Neural crest cell (in vitro differentiated cells): Measurements from ENCODE around the gene FBXL19. TPM values are rescaled to one million over a fixed set of nuclear protein-coding genes. Genes with fewer than 3 reads are reported as not detected.

Experiments used
- DNase-seq: peaks from one replicate; pipeline ENCODE4 v3.0.0; 2021; ENCODE audit warnings: low read depth, mixed read lengths, low spot score
- H3K27ac Mint-ChIP-seq: one replicate; pipeline ENCODE4 v1.8.0; 2021; ENCODE audit warnings: mild to moderate bottlenecking, mixed read lengths; ENCODE audit not compliant: unreplicated experiment
- H3K27me3 Mint-ChIP-seq: 2 replicates; pipeline ENCODE4 v1.8.0; 2021; ENCODE audit warnings: low read depth, mild to moderate bottlenecking, mixed read lengths
- H3K36me3 Mint-ChIP-seq: 2 replicates; pipeline ENCODE4 v1.8.0; 2021; ENCODE audit warnings: low read depth, mild to moderate bottlenecking, mixed read lengths
- H3K4me1 Mint-ChIP-seq: 2 replicates; pipeline ENCODE4 v1.8.0; 2021; ENCODE audit warnings: mixed read lengths
- H3K4me3 Mint-ChIP-seq: one replicate; pipeline ENCODE4 v1.8.0; 2021; ENCODE audit warnings: mild to moderate bottlenecking, mixed read lengths
- H3K9me3 Mint-ChIP-seq: 2 replicates; pipeline ENCODE4 v1.8.0; 2021; ENCODE audit warnings: mixed read lengths
- CTCF ChIP-seq: fragments of 200-600 bp; sonication (generic); conservative IDR thresholded peaks from 2 replicates; pipeline ENCODE4 v1.5.0; 2021; ENCODE audit warnings: antibody characterized with exemption, mild to moderate bottlenecking
- total RNA-seq: library from RNA; stranded (reverse); gene quantifications from 2 replicates; pipeline ENCODE4 v1.2.1, GENCODE V29; 2021

The FBXL19 gene
- total RNA-seq, 1 donor from 2014 or later, result 84.7 TPM

GRCh38 chr16:30941600-30942425, 18.4 kb downstream of the FBXL19 start:
- DNase-seq, result peak; percentile 67
- no peaks in the 10 kb centered on the region for H3K9me3 Mint-ChIP-seq
- peak; percentile 86 for TF ChIP-seq CTCF
- no peaks in the 10 kb centered on the region for H3K27me3 Mint-ChIP-seq
- H3K27ac Mint-ChIP-seq, result no peak overlapping the region
- peak overlapping the region; percentile 27 for H3K4me3 Mint-ChIP-seq
- peaks cover 19% of the 10 kb centered on the region for H3K36me3 Mint-ChIP-seq
- peaks cover 15% of the 10 kb centered on the region for H3K4me1 Mint-ChIP-seq

- peaks cover 15% of the 10 kb centered on the region for H3K4me1 Mint-ChIP-seq
- no peak overlapping the region for H3K4me3 Mint-ChIP-seq
- no peaks in the 10 kb centered on the region for H3K27me3 Mint-ChIP-seq
- H3K9me3 Mint-ChIP-seq, result no peaks in the 10 kb centered on the region
- H3K27ac Mint-ChIP-seq, result no peak overlapping the region
- TF ChIP-seq CTCF, result no peak
- no peak for DNase-seq
- H3K36me3 Mint-ChIP-seq, result peaks cover 16% of the 10 kb centered on the region
These were observed 19.0 kb downstream of the FBXL19 start for GRCh38 chr16:30942426-30942806.

GRCh38 chr16:30944352-30944751, 21.0 kb downstream of the FBXL19 start:
- DNase-seq, result no peak
- H3K36me3 Mint-ChIP-seq, result peaks cover 13% of the 10 kb centered on the region
- no peaks in the 10 kb centered on the region for H3K27me3 Mint-ChIP-seq
- H3K4me1 Mint-ChIP-seq, result peaks cover 20% of the 10 kb centered on the region
- no peak overlapping the region for H3K4me3 Mint-ChIP-seq
- H3K9me3 Mint-ChIP-seq, result no peaks in the 10 kb centered on the region
- no peak overlapping the region for H3K27ac Mint-ChIP-seq
- no peak for TF ChIP-seq CTCF

GRCh38 chr16:30946671-30947540, 23.5 kb downstream of the FBXL19 start:
- Mint-ChIP-seq H3K4me3 (peak overlapping the region; percentile 74), H3K4me1 (peaks cover 26% of the 10 kb centered on the region), H3K27me3 (no peaks in the 10 kb centered on the region), H3K36me3 (peaks cover 13% of the 10 kb centered on the region), H3K27ac (no peak overlapping the region), H3K9me3 (no peaks in the 10 kb centered on the region)
- DNase-seq, result no peak
- TF ChIP-seq CTCF, result no peak

- no peaks in the 10 kb centered on the region for H3K9me3 Mint-ChIP-seq
- peaks cover 23% of the 10 kb centered on the region for H3K4me1 Mint-ChIP-seq
- TF ChIP-seq CTCF, result no peak
- H3K4me3 Mint-ChIP-seq, result peak overlapping the region; percentile 94
- no peaks in the 10 kb centered on the region for H3K27me3 Mint-ChIP-seq
- peak overlapping the region; percentile 98 for H3K27ac Mint-ChIP-seq
- DNase-seq, result no peak
- peaks cover 13% of the 10 kb centered on the region for H3K36me3 Mint-ChIP-seq
These were observed 24.1 kb downstream of the FBXL19 start for GRCh38 chr16:30947541-30947858.
